ENCODE data around the gene TNS1.

The TNS1 gene

DNA sequence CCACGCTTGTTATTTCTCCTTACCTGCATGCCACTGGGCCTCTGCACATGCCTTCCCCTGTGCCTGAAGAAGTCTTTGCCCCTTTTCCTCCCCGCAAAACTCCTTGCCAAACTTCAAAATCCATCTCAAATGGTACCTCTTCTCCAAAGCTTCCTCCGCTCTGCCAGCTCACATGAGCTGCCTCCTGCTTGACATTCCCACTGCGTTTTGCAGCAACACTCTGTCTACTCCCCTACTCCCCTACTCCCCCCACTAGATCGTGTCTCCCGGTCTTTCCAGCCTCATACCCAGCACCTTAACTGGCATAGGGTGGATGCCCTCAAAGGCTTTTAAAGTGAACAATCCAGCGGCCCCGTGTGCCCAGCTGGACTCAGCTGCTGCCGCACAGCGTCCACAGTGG is 65.8 kb downstream of the TNS1 start:
- no peak for DNase-seq (ENCODE audit: low read depth in 1 of 2, low spot score in 1 of 2)
- Histone ChIP-seq H3K27ac (replicated peaks) (no peak overlapping the region), H3K27me3 (ENCODE audit: insufficient read depth, poor library complexity, severe bottlenecking) (no peaks in the 10 kb centered on the region), H3K4me3 (replicated peaks; ENCODE audit: insufficient read depth, low read length) (no peak overlapping the region)
- TF ChIP-seq SPI1 (IDR thresholded peaks at IDR 0.05; ENCODE audit: borderline replicate concordance, low read depth) (no peak), POLR2AphosphoS5 (IDR thresholded peaks at IDR 0.05; ENCODE audit: low read depth) (no peak), GABPA (IDR thresholded peaks at IDR 0.05; ENCODE audit: low read depth) (no peak)
- TF ChIP-seq, protein P1, sequence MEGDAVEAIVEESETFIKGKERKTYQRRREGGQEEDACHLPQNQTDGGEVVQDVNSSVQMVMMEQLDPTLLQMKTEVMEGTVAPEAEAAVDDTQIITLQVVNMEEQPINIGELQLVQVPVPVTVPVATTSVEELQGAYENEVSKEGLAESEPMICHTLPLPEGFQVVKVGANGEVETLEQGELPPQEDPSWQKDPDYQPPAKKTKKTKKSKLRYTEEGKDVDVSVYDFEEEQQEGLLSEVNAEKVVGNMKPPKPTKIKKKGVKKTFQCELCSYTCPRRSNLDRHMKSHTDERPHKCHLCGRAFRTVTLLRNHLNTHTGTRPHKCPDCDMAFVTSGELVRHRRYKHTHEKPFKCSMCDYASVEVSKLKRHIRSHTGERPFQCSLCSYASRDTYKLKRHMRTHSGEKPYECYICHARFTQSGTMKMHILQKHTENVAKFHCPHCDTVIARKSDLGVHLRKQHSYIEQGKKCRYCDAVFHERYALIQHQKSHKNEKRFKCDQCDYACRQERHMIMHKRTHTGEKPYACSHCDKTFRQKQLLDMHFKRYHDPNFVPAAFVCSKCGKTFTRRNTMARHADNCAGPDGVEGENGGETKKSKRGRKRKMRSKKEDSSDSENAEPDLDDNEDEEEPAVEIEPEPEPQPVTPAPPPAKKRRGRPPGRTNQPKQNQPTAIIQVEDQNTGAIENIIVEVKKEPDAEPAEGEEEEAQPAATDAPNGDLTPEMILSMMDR (IDR thresholded peaks at IDR 0.05; ENCODE audit: insufficient read depth, low read length) = no peak
- TF ChIP-seq, protein P2, sequence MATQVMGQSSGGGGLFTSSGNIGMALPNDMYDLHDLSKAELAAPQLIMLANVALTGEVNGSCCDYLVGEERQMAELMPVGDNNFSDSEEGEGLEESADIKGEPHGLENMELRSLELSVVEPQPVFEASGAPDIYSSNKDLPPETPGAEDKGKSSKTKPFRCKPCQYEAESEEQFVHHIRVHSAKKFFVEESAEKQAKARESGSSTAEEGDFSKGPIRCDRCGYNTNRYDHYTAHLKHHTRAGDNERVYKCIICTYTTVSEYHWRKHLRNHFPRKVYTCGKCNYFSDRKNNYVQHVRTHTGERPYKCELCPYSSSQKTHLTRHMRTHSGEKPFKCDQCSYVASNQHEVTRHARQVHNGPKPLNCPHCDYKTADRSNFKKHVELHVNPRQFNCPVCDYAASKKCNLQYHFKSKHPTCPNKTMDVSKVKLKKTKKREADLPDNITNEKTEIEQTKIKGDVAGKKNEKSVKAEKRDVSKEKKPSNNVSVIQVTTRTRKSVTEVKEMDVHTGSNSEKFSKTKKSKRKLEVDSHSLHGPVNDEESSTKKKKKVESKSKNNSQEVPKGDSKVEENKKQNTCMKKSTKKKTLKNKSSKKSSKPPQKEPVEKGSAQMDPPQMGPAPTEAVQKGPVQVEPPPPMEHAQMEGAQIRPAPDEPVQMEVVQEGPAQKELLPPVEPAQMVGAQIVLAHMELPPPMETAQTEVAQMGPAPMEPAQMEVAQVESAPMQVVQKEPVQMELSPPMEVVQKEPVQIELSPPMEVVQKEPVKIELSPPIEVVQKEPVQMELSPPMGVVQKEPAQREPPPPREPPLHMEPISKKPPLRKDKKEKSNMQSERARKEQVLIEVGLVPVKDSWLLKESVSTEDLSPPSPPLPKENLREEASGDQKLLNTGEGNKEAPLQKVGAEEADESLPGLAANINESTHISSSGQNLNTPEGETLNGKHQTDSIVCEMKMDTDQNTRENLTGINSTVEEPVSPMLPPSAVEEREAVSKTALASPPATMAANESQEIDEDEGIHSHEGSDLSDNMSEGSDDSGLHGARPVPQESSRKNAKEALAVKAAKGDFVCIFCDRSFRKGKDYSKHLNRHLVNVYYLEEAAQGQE (IDR thresholded peaks at IDR 0.05; ENCODE audit: insufficient replicate concordance, low read depth) = no peak

DNA sequence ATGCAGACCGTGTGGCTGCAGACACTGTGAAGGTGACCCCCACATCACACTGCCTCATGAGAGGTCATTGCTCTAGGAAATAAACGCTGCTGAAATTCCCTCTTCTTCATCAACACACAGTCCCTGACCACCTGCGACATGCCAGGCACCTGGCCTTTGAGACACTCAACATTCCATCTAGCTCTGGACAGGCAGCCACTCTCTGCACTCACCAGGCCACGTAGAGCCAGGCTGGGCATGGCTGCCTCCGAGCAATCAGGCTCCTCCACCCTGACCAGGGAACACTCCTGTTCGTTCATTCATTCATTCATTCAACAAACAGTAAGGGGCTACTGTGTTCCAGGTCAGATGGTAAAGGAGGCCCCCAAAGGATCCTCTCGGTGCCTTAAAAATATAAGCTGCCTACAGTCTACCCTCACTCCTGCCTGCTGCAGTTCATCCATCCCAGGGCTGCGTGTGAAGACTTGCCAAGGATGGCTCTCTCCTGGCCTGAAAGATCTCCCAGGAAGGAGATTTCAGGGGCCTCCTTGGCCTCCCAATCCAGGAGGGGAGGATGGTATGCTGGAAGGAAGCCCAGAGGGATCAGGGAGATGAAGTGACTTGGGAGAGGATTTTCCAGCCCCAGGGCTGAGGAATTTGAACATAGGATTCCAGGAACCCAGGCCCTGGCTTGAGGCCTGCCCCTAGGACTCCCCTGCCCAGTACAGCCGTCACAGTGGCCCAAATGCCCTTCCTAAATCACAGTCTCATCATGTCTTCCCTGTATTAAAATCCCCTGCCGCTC is 66.7 kb downstream of the TNS1 start:
- TF ChIP-seq POLR2AphosphoS5 (IDR thresholded peaks at IDR 0.05; ENCODE audit: low read depth) (no peak), GABPA (IDR thresholded peaks at IDR 0.05; ENCODE audit: low read depth) (no peak), SPI1 (IDR thresholded peaks at IDR 0.05; ENCODE audit: borderline replicate concordance, low read depth) (no peak)
- TF ChIP-seq, protein P1 (IDR thresholded peaks at IDR 0.05; ENCODE audit: insufficient read depth, low read length) = no peak
- TF ChIP-seq, protein P2 (IDR thresholded peaks at IDR 0.05; ENCODE audit: insufficient replicate concordance, low read depth) = no peak
- Histone ChIP-seq H3K27me3 (ENCODE audit: insufficient read depth, poor library complexity, severe bottlenecking) (no peaks in the 10 kb centered on the region), H3K27ac (replicated peaks) (no peak overlapping the region), H3K4me3 (replicated peaks; ENCODE audit: insufficient read depth, low read length) (no peak overlapping the region)
- DNase-seq (ENCODE audit: low read depth in 1 of 2, low spot score in 1 of 2) = no peak

- no peak for TF ChIP-seq SPI1 (IDR thresholded peaks at IDR 0.05; ENCODE audit: borderline replicate concordance, low read depth)
- TF ChIP-seq, protein P1 (IDR thresholded peaks at IDR 0.05; ENCODE audit: insufficient read depth, low read length) = no peak
- TF ChIP-seq, protein P2 (IDR thresholded peaks at IDR 0.05; ENCODE audit: insufficient replicate concordance, low read depth) = no peak
- no peak for TF ChIP-seq GABPA (IDR thresholded peaks at IDR 0.05; ENCODE audit: low read depth)
- no peak for TF ChIP-seq POLR2AphosphoS5 (IDR thresholded peaks at IDR 0.05; ENCODE audit: low read depth)
- Histone ChIP-seq H3K27me3 (ENCODE audit: insufficient read depth, poor library complexity, severe bottlenecking) (no peaks in the 10 kb centered on the region), H3K4me3 (replicated peaks; ENCODE audit: insufficient read depth, low read length) (no peak overlapping the region), H3K27ac (replicated peaks) (no peak overlapping the region)
- DNase-seq (ENCODE audit: low read depth in 1 of 2, low spot score in 1 of 2) = no peak
These were observed 67.4 kb downstream of the TNS1 start for GRCh38 chr2:217935235-217935879.
